COLO829 (cell line): ENCODE measurements around the gene SKA3.
"Not testable (repeated sequence)": the region's sequence is repeated elsewhere in the genome, so short reads cannot be mapped to it uniquely, and the experiment has no call there.

ENCODE experiments used
- DNase-seq: peaks from one replicate; pipeline ENCODE4 v3.0.0; 2012; ENCODE audit warnings: low spot score

Gene SKA3

DNA sequence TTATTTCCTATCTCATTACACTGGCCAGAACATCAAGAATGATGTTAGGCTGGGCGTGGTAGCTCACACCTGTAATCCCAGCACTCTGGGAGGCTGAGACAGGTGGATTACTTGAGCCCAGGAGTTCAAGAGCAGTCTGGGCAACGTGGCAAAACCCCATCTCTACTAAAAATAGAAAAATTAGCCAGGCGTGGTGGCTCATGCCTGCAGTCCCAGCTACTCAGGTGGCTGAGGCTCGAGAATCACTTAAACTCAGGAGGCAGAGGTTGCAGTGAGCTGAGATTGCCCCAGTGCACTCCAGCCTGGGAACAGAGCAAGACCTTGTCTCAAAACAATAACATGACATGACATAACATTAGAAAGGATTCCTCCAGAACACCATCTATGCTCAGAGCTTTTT is 10.7 kb downstream of the SKA3 start:
- not testable (repeated sequence) for DNase-seq

DNA sequence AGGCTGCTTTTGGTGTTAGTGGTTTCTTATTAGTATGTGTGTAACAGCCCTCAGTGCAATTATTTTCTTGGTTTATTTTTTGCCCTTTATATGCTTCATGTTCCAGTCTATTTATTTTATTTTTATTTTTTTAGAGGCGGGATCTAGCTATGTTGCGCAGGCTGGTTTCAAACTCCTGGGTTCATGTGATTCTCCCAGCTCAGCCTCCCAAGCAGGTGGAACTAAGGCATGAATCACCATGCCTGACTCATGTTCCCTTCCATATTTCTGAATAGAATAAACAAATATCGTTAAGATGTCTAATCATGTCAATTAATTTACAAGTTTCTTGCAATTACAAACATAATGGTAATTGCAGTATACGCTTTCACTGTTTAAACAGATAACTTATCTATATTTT is 11.7 kb downstream of the SKA3 start:
- no peak for DNase-seq

DNA sequence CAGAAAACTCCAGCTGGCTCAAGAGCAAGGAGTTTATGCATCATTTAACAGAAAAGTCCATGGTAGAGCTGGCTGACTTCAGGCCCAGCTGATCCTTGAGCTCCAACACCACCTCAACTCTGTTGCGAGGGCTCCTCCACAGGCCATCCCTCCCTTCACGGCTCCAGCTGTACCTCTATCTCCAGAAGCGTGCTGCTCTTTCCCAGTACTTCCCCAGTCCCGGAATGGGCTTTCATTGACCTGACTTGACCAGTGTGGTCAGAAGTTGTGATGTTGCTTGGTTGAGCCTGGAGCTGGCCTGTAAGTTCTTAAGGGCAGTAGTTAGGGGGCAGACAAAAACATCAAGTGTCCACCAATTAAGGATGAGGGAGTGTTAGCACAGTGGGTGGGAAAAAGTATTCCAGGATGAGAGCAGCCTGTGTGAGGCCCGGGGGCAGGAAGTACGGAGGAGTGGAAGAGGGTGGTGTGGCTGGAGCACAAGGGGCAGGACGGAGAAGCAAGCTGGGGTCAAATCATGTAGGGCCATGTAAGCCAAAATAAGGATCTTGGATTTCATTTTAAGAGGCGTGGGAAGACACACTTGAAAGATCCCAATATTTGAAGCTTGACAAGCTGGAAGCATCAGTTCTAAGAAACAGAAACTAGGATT is 24.0 kb downstream of the SKA3 start:
- DNase-seq = no peak

DNA sequence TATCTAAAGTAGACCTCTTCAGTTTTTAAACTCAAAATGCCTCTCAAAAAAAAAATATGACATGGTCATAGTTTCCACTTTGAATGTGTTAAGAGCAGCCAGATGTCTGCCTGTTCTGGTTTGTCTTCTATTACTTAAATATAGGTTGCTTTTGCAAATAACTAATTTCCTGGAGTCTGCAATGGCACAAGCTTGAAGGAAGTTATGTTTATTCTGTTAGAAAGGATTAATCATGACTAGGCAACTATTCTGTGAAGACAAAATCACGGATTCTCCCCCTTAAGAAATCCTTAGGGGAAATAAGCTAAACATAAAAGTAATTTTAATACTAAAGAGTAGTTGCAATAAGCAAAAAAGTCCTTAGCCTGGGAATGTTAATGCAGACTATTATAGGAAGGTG is 26.3 kb downstream of the SKA3 start:
- DNase-seq = no peak

DNA sequence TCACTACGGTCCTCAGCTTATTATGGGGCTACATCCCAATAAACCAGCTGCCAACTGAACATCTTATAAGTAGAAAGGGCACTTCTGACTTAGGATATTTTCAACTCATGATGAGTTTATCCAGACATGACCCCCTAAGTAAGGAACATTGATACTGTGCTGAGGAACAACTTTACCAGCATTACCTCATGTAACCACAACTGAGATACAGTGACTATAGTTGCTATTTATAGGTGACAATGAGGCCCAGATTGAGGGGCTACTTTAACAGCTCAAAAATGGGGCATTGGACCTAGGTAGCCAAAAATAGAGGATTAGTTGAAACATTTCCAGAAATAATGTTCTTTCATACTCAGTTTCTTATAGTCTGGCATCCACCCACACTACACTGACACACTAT is 26.8 kb downstream of the SKA3 start:
- no peak for DNase-seq

DNA sequence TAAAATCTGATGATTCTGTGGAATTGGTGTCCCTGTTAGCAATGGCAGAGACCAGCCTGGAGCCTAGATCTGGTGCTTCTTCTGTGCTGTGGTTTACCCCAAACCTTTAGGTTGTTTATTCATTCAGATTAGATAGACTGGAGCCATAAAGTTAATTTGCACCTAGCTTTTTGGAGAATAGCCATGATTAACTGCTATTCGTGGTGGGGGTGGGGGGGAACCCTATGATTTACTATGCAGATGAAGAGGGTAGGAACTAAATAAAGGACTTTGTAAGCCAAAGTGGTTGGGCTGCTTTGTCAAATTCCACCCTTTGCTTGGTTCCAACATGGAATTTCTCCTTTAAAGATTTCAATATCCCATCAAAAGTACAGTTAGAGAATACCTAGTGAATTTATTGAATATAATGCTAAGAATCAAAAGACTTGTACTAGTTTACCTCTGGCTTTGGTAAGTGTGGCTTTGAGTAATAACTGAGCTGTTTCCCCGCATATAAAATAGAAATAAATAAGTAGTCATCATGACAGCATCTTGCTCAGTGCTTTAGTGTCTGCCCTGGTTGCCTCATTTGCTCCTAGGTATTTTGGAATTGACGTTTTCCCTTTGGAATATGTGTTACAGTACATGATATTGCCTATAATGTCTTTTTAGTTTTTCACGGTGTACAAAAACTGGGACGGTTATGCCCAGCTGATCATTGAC is 27.6 kb downstream of the SKA3 start:
- no peak for DNase-seq

DNA sequence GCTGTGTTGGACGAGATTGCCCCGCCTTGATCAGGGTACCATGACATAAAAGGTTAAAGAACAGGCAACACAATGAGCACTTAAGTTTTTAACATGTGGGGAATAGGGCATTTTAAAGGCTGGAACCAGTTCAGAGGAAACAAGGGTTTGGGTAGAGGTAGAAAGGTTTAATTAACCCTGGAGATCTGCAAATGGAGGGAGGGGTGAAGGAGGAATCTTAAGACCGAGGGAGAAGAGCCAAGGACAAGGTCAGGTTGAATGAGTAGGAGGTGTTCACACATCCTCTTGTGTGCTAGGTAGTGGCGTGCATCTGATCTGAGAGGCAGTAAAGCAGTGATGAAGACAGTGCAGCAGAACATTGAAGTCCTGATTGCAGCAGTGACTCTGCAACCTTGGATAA is 28.5 kb downstream of the SKA3 start:
- DNase-seq = no peak

DNA sequence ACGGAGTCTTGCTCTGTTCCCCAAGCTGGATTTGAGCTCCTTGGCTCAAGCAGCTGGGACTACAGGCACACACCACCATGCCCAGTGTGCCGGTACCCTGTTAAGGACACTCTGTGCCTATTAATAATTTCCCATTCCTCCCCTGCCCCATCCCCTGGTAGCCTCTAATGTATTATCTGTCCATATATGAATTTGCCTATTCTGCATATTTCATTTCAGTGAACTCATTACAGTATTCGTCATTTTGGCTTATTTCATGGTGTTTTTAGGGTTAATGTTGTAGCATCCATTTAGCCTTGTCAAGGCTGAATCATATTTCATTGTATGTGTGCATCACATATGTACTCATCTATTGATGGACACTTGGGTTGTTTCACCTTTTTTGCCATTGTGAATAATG is 33.6 kb downstream of the SKA3 start:
- no peak for DNase-seq

DNA sequence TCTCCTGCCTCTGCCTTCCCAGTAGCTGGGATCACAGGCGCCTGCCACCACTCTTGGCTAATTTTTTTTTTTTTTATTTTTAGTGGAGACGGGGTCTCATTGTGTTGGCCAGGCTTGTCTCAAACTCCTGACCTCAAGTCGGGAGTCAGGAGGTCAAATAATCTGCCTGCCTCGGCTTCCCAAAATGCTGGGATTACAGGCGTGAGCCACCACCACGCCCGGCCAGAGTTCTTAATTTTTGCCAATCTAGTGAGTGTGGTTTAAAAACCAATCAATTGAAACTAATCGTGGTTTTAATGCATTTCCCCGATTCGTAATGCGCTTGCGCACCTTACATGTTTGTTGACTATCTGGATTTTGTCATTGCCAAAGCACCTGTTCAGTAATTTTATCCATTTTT is 37.0 kb downstream of the SKA3 start:
- no peak for DNase-seq

DNA sequence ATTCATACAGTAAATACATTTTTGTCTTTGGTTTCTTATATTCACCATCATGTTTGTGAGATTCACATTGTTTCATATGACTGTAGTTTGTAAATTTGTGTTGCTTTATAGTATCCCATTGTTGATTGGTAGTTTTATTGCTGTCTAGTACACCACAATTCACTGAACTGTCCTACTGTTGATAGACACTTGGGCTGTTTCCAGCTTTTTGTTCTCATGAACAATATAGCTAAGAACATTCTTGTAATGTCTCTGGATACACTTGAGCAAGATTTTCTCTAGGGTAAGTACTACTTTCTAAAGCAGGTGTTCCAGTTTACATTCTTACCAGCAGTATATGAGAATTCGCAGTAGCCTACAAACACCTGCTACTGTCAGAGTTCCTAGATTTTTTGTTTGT is 37.8 kb downstream of the SKA3 start:
- DNase-seq = no peak

DNA sequence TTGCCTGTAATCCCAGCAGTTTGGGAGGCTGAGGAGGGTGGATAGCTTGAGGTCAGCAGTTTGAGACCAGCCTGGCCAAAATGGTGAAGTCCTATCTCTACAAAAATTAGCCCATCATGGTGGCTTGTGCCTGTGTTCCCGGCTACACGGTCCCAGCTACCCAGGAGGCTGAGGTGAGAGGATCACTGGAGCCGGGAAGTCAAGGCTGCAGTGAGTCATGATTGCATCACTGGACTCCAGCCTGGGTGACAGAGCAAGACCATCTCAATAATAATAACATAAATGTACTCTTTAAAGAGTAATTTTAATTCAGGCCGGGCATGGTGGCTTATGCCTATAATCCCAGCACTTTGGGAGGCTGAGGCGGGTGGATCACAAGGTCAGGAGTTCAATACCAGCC is 38.7 kb downstream of the SKA3 start:
- DNase-seq = no peak

DNA sequence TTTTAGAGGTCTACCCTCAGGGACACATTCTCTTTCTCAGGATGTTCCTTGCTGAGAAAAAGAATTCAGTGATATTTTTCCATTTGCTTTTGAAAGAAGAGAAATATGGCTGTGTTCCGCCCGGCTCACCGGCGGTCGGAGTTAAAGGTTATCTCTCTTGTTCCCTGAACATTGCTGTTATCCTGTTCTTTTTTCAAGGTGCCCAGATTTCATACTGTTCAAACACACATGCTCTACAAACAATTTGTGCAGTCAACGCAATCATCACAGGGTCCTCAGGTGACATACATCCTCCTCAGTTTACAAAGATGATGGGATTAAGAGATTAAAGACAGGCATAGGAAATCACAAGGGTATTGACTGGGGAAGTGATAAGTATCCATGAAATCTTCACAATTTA is 40.5 kb downstream of the SKA3 start:
- not testable (repeated sequence) for DNase-seq

DNA sequence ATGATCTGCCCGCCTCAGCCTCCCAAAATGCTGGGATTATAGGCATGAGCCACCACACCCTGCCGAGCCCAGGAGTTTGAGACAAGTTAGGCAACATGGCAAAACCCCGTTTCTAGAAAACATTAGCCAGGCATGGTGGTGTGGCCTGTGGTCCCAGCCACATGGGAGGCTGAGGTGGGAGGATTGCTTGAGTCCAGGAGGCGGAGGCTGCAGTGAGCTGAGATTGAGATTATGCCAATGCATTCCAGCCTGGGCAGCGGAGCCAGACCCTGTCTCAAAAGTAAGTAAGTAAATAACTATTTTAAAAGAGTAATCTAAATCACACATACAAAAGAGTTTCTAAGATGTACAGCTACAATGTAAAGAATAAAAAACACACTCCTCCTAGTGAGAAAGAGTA is 41.9 kb downstream of the SKA3 start:
- DNase-seq = no peak

DNA sequence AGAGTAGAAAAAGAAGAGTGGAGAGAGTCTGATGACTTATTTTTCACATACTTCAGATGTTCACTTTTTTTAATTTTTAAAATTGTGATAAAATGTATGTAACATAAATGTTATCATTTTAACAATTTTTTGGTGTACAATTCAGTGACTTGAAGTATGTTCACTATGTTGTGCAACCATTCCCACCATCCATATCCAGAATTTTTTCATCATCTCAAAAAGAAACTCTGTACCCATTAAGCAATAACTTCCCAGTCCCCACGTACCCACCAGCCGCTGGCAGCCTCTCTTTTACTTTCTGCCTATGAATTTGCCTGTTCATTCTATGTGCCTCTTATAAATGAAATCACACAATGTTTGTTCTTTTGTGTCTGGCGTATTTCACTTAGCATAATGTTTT is 43.3 kb downstream of the SKA3 start:
- no peak for DNase-seq

DNA sequence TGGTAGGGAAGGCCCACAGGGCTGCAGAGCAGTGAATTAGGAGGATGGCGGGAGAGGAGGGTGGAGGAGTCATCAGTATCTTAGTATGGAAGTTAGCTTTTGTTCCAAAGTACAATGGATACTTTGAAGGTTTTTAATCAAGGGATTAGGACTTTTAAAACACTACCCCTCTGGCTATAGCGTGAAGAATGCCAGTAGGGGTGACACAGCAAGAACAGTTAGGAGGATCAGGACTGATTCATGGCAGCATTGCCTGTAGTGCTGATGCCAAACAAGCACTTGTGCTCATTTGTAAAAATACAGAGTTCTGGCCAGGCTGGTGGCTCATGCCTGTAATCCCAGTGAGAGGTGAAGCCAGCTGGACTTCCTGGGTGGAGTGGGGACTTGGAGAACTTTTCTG is 46.2 kb downstream of the SKA3 start:
- DNase-seq = no peak

DNA sequence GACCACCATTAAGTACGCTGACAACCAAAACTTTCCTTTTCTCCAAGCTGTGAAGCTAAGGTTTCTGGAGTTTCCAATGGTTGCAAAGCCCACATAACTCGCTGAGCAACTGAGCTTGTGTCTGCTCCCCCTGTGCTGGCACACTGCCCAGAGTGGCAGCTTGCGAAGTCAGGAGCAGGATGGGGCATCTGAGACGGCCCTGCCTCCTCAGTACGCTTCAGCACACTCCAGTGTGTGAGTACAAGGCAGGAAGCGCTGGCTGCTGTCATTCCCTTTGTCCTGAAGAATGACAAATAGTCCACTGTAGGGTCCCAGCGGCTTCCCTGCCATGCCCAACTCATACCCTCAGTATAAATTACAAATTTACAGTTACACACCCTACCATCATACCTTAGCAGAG is 51.5 kb downstream of the SKA3 start:
- DNase-seq = no peak

DNA sequence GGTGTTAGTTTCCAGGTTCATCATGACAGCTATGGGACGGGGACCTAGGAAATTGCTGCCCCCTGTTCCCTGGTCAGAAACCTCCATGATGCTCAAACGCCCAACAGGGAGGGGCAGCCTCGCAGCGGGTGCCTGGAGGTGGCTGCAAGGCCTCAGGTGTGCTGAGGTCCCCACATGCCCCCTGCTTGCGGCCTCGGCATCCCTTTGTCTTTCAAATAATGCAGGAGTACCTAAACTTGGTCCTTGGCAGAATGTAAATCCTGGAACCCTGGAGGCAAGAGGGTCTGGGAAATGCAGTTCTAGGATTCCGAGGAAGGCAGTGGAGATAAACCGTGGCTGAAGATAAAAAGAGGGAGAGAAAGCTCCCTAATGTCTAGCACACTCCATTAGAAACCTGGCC is 52.4 kb downstream of the SKA3 start:
- no peak for DNase-seq

DNA sequence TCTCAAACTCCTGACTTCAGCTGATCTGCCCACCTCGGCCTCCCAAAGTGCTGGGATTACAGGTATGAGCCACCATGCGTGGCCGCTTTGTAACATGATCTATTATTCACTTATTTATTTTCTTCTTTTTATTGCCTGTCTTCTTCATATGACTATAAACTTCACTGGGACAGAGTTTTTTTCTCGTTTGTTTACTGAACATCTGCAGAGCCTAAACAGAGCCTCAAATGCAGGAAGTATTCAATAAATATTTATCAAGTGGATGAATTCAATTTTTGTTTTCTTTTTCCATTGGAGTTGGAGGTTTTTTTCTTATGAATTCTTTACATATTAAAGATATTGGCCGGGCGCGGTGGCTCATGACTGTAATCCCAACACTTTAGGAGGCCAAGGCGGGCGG is 54.7 kb downstream of the SKA3 start:
- no peak for DNase-seq

DNA sequence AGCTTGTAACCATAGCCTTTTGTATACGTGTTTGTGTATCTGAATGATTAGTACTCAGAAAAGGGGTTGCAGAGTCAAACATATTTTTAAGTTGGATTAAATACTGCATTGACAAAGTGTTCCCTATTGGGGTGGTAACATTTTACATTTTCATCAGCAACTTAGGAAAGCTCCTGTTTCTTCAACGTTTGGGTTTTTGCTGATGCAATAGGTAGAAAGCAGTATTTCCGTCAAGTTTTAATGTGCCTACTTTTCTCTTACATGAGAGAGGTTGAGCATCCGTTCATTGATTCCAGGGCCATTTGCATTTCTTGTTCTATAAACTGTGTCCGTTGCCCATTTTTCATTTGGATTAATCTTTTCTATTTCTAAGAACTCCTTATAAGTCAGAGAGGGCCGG is 56.2 kb downstream of the SKA3 start:
- no peak for DNase-seq

DNA sequence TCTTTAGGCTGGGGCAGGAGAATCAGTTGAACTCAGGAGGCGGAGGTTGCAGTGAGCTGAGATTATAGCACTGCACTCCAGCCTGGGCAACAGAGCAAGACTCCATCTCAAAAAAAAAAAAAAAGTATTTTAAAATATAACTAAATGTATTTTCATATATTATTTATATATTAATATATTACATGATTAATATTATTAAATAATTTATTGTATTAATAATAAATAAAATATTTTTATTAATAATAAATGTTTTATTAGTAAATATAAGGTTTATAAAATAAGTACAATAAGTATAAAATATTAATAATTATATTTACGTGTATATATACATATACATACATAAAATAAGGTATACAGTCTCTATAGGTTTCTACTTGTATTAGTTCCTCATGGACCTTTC is 56.8 kb downstream of the SKA3 start:
- DNase-seq = no peak

DNA sequence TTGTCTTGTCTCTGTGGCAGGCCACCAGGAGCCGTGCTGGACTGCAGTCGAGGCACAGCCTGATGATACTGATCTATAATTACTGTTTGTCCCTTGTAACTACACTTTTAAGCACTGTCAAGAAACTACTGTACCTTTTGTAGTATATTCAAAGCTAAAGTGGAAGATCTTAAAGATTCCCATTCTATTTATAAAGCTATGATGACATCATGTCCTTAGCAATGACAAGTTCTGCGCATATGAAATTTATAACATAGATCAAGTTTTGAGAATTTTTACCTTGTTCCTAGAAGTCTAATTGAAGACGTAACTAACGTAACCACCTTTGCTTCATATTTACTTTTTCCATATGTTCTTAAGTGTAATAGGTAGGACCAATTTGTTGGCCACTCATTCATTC is 58.2 kb downstream of the SKA3 start:
- DNase-seq = no peak

DNA sequence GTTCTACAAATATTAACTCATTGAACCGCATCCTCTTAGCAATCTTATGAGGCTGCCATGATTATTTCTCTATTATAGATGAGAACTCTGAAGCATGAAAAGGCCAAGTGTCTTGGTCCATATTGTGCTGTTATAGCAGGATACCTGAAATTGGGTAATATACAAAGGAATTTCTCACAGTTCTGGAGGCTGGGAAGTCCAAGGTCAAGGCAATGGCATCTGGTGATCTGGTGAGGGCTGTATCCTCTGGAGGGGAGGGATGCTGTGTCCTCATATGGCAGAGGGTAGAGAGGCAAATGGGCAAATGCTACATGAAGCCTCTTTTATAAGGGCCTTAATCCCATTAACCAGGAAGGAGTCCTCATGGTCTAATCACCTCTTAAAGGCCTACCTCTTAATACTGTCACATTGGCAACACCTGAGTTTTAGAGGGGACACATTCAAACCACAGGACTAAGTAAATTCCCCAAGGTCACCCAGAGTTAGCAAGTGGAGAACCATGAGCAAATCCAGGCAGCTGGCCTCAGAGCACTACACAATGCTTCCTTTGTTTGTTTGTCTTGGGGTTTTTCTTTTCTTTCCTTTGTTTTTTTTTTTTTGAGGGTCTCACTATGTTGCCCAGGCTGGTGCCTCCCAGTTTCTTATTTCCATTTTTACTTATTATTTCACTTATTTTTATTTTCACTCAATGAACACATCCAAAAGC is 59.1 kb downstream of the SKA3 start:
- DNase-seq = no peak

DNA sequence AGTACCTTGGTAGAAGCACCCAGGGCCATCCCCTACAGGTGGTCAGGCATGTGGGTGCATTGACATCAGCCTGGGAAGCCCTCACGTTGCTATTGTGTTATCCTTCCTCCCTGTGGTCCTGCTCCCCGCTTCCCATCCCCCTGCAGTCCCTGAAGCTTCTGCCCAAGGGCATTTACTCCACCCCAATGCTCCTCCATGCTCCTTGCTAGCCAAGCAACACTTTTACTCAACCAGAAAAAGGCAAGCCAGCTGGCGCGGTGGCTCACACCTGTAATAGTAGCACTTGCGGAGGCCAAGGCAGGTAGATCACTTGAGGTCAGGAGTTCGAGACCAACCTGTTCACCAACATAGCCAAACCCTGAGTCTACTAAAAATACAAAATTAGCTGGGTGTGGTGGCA is 60.2 kb downstream of the SKA3 start:
- no peak for DNase-seq

DNA sequence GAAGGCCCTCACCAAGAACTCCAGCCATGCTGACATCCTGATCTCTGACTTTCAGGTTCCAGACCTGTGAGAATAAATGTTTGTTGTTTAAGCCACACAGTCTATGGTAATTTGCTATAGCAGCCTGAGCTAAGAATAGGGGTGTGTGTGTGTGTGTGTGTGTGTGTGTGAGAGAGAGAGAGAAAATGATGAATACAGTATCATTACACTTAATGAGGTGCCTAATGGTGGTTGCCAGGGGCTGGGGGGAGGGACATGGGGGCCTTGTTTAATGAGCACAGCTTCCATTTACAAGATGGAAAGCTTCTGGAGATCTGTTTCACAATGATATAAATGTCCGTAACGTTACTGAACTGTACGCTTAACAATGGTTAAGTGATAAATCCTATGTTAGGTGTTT is 61.1 kb downstream of the SKA3 start:
- no peak for DNase-seq
